DOHH2 (cell line): ENCODE data around the gene OLFM1.

Source experiments
- CTCF ChIP-seq: fragments of 200-600 bp; sonication (generic); IDR thresholded peaks from one replicate; pipeline ENCODE4 v1.5.1; 2014; ENCODE audit warnings: antibody characterized with exemption, mild to moderate bottlenecking, low read depth, low read length; ENCODE audit not compliant: poor library complexity, severe bottlenecking
- EZH2phosphoT487 ChIP-seq: fragments of 200-600 bp; sonication (generic); IDR thresholded peaks from 2 replicates; pipeline ENCODE4 v1.6.1; 2017; ENCODE audit warnings: borderline replicate concordance, mild to moderate bottlenecking, antibody characterized with exemption, low read length, moderate library complexity, mixed read lengths

DNA sequence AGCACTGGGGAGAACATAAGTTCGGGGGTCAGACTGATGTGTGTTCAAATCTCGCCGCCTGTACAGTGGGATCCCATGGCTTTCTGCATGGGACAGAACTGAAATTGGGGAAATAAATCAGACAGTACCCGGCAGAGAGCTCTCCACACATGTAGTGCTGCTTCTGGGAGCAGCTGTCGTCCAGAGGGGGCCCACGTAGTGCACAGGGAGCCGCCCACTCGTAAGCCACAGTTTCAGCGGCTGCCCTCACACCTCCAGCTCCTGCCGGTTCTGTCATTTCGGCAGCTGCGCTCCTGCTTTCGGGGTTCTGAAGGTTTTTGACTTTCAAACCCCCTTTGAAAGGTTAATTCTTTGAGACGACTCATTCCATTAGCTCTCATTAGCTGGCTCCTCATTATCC, 83.1 kb downstream of the OLFM1 start:
- TF ChIP-seq CTCF (no peak), EZH2phosphoT487 (no peak)
